Stimulated activated CD4-positive, alpha-beta T cell treated with anti-CD3 and anti-CD28 coated beads, Interleukin-1b, Interleukin-23, amount 100 ng/mL, for 48 hours (primary cell): ENCODE measurements around the gene SLC1A5.
A peak's percentile ranks its signal among the peaks of the same experiment; 100 is the strongest.

ENCODE experiments used
- DNase-seq: peaks from one replicate; pipeline ENCODE4 v3.0.0-alpha.2; 2020

The SLC1A5 gene

DNA sequence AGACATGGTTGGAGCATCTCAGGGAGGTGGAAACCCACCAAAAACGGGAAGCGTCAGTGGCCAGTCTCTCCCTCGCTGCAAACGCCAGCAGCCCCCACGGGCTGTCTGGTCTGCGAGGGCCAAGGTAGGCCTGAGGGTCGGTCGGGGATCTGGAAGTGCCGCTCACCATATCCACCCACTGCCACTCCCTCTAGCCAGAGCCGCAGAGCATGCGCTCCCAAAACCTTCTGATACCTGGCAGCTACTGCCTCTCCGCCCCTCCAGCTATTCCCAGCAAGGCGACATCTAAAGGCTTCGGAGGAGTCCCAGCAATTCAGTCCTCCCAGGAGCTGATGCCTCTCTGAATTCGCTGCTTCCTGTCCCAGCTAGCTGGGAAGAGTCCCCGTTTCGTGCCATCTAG is 46.9 kb downstream of the SLC1A5 start:
- DNase-seq, result no peak

- DNase-seq, result no peak
These were observed 49.1 kb downstream of the SLC1A5 start for GRCh38 chr19:46739290-46739771.

GRCh38 chr19:46737761-46738171 is 50.6 kb downstream of the SLC1A5 start:
- DNase-seq, result no peak

- no peak for DNase-seq
These were observed 51.1 kb downstream of the SLC1A5 start for GRCh38 chr19:46737298-46737654.

GRCh38 chr19:46736531-46737297 is 51.7 kb downstream of the SLC1A5 start:
- DNase-seq, result no peak

GRCh38 chr19:46733690-46734292 is 54.6 kb downstream of the SLC1A5 start:
- DNase-seq, result no peak

- no peak for DNase-seq
These were observed 55.3 kb downstream of the SLC1A5 start for GRCh38 chr19:46732966-46733689.

- DNase-seq, result no peak
These were observed 56.0 kb downstream of the SLC1A5 start for GRCh38 chr19:46732172-46732938.

DNA sequence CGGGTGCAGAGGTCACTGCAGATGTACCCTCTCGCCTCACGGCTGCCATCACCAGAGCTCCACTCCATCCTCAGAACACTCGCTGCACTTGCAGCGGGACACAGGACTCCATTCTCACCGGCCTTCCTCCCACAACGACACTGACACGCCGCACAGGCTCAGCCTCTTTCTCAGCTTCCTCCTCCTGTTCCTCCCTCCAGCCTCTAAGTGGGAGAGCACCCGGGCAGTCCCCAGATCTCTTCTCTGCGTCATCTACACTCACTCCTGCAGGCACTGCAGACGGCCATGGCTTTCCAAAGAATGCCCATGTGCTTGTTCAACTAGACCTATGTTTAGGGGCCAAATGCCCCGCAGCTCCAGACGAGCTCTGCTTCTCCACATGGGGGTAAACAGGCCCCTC is 56.8 kb downstream of the SLC1A5 start:
- DNase-seq, result no peak

DNA sequence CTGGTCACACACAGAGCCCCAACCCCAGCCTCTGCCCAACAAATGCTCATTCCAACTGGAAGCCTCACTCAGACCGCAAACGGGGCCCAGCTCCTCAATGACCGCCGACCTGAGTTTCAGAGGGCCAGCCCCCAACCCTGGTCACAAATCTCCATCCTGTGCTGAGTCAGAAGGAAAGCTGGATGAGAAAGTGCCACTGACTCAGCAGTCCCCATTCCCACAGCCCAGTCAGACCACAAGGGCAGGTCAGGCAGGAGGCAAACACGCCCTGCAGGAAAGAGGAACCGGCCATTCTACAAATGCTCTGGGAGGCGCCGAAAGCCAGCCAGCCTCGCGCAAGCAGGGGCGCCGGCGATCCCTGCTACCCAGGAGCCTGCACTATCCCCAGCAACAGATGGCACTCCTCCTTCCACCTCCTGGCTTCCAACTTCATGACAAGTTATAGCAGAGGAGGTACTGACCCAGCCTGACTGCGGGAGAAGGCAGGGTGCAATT is 57.3 kb downstream of the SLC1A5 start:
- DNase-seq, result no peak

DNA sequence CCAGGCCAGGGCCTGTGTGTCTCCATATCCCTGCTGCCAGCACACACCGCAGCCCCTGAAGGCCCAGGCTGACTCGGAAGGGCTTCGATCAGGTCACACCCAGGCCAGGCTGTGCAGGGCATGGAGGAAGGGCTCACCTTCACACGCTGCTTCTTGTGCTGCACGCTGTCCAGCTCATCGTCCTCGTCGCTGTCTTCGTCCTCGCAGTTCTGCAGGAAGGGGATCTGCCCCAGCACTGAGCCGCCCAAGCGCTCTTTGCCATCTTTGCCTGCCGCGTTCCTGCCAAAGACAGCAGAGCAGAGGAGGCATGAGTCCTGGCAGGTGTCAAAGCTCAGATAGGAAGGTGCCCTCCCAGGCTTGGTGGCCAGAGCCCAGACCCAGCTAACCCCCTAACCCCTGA is 57.8 kb downstream of the SLC1A5 start:
- no peak for DNase-seq

DNA sequence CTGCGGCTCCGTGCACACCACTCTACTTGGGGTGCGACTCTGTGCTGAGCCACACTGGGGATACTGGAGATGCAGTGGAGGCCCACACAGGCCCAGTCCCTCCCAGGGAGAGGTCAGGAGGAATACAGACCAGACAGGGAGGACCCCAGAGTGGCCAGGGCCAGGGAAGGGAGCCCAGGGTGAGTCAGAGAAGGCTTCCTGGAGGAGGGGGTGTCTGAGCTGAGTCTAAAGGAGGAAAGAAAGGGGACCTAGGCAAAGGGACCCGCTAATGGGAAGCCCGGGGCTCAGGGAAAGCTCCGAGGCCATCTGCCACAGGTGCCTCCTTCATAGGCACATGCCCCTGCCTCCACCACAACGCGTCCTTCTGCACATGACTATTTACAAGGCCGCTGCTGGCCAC is 58.2 kb downstream of the SLC1A5 start:
- no peak for DNase-seq

- no peak for DNase-seq
These were observed 58.7 kb downstream of the SLC1A5 start for GRCh38 chr19:46729696-46730095.

- DNase-seq, result peak; percentile 76
These were observed 59.6 kb downstream of the SLC1A5 start for GRCh38 chr19:46728693-46729339.

DNA sequence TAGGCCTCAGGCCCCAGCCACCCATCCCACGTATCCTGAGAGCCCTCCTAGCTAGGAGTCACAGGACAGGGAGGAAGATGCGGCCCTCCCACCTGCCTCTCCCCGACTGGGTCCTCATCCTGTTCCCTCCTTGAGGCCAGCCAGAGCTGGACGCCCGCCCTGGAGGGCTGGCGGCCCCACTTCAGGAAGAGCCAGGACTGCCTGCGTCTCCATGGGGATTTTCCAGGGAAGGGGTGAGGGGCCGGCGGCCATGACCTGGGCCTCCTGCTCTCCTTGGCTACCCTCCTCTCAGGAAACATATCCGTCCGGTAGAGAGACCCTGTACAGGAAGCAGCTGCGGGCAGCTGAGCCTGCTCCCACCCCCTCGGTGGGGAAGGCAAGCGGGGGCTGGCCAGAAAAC is 60.2 kb downstream of the SLC1A5 start:
- no peak for DNase-seq

DNA sequence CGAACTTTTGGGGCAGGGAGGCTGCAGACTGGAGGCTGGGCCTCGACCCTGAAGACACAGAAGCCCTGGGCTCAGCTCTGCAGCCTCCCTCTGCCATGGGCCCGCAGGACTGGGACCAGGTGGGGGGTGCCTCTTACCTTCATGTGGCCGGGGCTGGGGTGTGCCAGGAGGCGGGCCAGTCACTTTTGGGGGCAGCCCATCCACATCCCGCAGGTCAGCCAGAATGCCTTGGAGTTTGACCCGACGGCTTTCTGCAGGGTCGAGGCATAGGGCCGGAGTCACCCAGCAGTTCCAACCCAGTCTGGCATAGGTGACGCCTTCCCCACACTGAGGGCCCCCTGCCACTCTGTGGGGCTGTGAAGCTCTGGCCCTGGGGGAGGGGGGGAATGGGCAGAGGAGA is 60.6 kb downstream of the SLC1A5 start:
- no peak for DNase-seq

GRCh38 chr19:46726971-46727501 is 61.4 kb downstream of the SLC1A5 start:
- no peak for DNase-seq

GRCh38 chr19:46726551-46726950 is 61.8 kb downstream of the SLC1A5 start:
- DNase-seq, result no peak

GRCh38 chr19:46725859-46726393 is 62.5 kb downstream of the SLC1A5 start:
- DNase-seq, result no peak

DNA sequence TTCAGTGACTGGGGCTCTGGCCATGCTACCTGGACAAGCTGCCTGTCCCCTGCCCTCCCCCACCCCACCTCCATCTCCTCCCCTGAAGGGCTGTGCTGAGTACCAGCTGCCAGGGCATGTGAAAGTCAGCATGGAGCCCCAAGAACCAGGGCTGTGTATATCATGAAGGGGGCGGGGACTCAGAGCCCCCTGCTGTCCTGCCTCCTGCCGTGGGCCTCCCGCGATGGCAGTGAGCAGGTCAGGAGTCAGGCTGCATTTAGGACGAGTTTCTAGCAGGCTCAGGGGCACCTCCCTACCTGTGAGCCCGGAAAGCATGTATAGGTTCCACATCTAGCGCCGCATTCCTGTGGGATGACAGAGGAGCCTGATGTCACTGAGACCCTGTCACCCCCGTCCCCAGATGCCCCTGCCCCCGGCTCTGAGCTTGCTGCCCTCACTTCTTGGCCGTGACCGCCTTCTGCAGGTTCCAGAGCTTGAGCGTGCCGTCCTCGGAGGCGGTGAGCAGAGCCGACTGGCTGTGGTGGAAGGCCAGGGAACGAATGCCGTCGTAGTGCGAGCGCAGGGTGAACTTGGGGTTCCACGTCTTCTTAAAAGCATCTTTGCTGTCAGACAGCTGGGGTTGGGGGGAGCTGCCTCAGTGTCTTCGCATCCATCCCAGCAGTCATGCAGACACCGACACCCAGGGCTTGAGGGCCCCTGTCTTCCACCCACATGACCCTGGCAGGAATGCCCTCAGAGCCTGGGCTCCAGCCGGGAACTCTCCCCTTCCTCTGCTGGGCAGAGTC is 63.2 kb downstream of the SLC1A5 start:
- no peak for DNase-seq
